Dermis lymphatic vessel endothelial cell (primary cell): ENCODE measurements around the gene LAS1L. TPM values are rescaled to one million over a fixed set of nuclear protein-coding genes. Genes with fewer than 3 reads are reported as not detected.

Experiments
- total RNA-seq: library from RNA; depleted of rRNA; stranded (reverse); fragments of >200 nt; gene quantifications from 2 replicates; pipeline ENCODE4 v1.2.1, GENCODE V29; 2014

The LAS1L gene
- total RNA-seq = 16.9 and 18.5 TPM in 2 replicates

DNA sequence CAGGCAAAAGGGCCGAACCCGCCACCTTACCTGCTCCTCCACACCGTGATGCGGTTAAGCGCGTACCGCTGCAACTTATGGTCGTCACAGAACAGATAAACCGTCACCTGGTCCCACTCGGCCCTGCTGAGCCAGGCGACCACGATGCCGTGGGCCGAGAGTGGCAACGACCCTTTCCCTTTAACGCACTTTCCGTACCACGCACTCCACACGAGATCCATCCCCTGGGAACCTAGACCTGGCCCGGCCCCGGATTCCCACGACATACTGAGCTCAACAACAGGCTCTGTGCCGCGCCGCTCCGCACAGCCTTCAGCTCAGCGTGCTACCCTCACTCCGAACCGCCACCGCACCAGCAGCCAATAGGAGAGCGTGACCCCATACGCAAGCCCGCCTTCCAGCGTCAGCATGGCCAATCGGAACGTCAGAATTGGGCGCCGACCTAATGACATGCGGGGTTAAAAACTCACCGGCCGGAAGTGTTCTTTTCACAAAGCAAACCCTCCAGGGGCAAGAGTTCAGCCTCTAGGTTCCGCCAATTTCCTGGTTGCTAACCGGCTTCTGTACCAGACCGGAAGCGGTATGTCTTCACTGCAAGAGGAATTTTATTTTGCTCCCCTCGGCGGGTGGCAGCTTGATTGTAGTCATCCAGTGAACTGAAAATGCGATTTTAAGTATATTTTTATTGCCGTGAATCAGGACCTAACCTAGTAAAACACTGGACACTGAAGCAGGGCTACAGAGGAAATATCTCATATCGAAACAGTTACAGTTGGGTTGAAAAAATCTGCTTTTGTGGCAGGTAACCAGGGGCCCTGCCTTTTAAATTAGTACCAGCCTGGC is at the start of gene LAS1L:
Gene LAS1L, minus strand, starts transcription at position 338 of the 843 bp plus-strand sequence. Its CDS starts 72 bp downstream, at position 266.

Other genes with a start within 250 kb of the LAS1L start
- 219 and 230 TPM in 2 replicates for gene MSN, start 132.9 kb upstream of the LAS1L start, total RNA-seq